NCI-H345 (cell line): ENCODE measurements around the gene TMEM114.
"Not testable (repeated sequence)": the region's sequence is repeated elsewhere in the genome, so short reads cannot be mapped to it uniquely, and the experiment has no call there.

Source experiments
- DNase-seq: peaks from one replicate; lab custom pipeline; 2025; lab: John Stamatoyannopoulos, UW

TMEM114 gene

GRCh38 chr16:8572919-8573724, 17.2 kb downstream of the TMEM114 start:
- no peak for DNase-seq

- no peak for DNase-seq
Measured at GRCh38 chr16:8572063-8572918, 18.0 kb downstream of the TMEM114 start.

DNA sequence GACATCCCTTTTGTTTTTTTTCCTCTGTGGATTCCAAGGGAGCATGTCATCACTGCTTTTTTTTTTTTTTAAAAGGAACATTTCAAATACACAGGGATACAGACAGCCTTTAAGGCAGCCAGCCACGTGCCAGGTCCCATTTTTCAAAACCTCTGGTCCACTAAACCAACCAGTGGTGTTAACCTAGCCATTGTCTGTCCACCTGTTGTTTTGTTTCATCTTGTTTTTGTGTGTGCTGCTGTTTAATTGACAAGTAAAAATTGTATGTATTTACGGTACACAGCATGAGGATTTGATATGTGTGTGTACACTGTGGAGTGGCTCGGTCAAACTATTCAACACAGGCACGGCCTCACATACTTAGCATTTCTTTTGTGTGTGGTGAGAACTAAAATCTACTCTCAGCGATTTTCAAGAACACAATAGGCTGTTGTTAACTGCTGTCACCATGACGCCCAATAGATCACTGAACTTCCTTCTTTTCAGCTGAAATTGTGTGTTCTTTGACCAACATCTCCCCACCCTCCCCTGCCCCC, 19.2 kb downstream of the TMEM114 start:
- DNase-seq = peak; percentile 25

DNA sequence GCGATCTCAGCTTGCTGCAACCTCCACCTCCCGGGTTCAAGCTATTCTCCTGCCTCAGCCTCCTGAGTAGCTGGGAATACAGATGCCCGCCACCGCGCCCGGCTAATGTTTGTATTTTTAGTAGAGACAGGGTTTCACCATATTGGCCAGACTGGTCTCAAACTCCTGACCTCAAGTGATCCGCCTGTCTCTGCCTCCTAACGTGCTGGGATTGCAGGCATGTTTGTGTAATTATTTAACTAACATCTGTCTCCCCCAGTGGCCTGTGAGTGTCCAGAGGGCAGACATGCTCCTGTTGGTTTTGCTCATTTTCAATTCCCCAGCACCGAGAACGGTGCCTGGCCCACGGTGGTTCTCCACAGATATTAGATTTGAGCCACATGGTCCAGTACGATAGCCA, 19.9 kb downstream of the TMEM114 start:
- not testable (repeated sequence) for DNase-seq

DNA sequence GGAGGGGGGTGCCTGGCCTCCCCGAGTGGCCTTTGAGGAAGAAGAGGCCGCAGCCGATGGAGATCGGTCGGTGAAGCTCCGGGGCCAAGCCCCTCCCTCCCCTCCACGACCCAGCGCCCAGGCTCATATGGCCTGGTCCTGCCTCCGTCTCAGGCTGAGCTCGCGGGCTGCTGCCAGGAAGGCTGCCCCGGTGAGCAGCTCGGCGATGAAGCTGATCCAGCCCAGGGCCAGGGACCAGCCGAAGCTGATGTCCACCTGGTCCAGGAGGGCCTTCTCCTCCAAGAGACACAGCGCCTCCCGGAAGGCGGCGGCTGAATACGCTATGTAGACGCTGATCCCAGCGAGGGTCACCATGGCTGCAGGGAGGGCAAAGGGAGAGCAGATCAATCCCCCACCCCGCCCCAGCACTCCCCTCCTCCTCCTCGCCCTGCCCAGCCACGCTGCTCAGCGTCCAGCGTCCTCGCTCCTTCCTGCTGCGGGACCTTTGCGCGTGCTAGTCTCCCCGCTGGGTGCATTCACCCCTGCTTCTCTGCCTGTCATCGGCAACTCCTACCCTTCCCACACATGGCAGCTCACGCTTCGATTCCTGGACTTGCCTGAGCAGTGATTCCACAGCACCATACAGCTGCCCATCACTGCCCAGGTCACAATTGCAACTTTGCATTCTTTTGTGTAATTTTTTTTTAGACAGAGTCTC, 20.5 kb downstream of the TMEM114 start:
- no peak for DNase-seq

DNA sequence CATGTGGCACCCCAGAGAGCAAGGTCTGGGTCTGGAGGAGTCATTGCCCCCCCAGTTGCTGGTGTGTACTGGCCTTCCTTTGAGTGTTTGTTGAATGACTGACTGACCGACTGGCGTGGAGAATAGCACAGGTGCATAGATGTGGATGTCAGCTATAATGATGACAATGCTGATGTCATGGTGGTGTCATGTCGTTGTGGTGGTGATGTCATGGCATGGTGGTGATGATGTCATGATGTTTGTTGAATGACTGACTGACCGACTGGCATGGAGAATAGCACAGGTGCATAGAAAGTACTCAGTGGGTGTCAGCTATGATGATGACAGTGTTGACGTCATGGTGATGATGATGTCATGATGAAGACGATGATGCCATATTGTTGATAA, 22.1 kb downstream of the TMEM114 start:
- DNase-seq = no peak

- peak; percentile 76 for DNase-seq
Measured at GRCh38 chr16:8567355-8568230, 22.7 kb downstream of the TMEM114 start.

GRCh38 chr16:8565498-8565897, 24.8 kb downstream of the TMEM114 start:
- no peak for DNase-seq

- no peak for DNase-seq
Measured at GRCh38 chr16:8564934-8565345, 25.4 kb downstream of the TMEM114 start.

DNA sequence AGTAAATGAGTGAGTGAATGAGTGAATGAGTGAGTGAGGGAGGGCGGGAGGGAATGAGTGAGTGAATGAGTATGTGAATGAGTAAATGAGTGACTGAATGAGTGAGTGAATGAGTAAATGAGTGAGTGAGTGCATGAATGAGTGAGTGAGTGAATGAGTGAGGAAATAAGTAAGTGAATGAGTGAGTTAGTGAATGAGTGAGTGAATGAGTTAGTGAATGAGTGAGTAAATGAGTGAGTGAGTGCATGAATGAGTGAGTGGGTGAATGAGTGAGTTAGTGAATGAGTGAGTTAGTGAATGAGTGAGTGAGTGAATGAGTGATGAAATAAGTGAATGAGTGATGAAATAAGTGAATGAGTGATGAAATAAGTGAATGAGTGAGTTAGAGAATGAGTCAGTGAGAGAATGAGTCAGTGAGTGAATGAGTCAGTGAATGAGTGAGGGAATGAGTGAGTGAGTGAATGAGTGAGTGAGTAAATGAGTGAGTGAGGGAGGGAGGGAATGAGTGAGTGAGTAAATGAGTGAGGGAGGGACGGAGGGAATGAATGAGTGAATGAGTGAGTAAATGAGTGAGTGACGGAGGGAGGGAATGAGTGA, 26.3 kb downstream of the TMEM114 start:
- DNase-seq = not testable (repeated sequence)

GRCh38 chr16:8561496-8561895, 28.8 kb downstream of the TMEM114 start:
- no peak for DNase-seq

DNA sequence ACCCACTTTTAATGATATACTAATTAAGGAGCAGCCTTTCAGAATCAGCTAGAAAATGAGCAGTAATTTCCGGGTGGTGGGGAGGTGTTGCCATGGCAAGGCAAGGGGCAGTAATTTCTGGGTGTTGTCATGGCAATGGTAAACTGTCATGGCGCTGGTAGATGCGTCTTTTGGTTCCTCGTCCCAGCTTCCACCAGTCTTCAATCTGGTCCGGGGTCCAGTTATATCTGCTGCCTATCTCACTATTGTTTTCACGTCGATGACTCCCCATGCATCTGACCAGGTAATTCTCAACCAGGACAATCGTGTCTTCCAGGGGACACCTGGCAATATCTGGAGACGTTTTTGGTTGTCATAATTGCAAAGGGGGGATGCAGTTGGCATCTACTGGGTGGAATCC, 34.9 kb downstream of the TMEM114 start:
- no peak for DNase-seq

DNA sequence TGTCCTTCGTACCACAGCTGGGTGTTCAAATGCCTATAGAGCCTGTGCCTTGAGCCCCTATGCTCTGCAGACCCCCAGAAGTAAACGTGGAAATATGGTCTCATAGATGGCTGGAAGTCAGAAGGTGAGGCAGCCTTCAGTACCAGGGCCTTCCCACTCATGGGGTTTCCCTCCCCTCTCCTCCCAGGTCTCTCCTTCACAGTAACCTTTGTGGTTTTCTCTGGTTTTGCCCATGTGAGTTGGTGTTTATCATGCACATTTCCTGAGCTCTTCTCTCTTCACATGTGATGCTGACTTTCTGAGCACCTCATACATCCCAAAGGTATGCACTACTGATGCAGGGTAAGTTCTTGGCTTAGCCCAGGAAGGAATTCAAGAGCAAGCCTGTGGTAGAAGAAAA, 35.4 kb downstream of the TMEM114 start:
- DNase-seq = no peak

- DNase-seq = no peak
Measured at GRCh38 chr16:8554022-8554421, 36.3 kb downstream of the TMEM114 start.

DNA sequence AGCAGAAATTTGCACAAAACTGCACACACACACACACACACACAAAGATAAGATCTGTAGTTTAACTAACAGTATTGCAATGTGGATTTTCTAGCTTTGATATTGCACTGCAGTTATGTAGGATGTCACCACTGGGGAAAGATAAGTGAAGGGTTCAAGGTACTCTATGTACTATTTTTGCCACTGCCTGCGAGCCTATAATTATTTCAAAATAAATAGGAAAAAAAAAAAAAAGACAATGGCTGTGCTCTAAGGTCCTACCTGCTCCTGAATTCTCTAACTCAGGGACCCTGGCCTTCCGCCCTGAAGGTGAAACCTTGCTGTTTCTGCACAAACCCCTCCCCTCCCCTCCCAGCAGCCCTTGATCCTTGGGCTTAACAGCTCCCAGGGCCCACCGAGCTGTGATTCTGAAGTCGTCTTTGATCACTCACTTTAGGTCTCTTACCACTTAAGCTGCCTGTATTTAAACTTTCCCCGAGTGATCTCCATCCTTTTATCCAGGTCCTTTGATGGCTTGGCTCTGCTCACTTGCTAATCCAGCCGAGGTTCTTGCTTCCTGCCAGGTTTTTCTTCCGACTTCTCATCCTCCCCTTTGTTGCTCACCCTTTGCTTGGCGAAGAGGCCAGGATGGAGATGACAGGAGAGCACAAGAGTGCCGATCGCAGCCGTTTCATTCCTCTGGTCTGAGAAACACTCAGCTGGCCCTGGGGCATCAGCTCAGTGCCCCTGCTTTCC, 37.7 kb downstream of the TMEM114 start:
- no peak for DNase-seq

DNA sequence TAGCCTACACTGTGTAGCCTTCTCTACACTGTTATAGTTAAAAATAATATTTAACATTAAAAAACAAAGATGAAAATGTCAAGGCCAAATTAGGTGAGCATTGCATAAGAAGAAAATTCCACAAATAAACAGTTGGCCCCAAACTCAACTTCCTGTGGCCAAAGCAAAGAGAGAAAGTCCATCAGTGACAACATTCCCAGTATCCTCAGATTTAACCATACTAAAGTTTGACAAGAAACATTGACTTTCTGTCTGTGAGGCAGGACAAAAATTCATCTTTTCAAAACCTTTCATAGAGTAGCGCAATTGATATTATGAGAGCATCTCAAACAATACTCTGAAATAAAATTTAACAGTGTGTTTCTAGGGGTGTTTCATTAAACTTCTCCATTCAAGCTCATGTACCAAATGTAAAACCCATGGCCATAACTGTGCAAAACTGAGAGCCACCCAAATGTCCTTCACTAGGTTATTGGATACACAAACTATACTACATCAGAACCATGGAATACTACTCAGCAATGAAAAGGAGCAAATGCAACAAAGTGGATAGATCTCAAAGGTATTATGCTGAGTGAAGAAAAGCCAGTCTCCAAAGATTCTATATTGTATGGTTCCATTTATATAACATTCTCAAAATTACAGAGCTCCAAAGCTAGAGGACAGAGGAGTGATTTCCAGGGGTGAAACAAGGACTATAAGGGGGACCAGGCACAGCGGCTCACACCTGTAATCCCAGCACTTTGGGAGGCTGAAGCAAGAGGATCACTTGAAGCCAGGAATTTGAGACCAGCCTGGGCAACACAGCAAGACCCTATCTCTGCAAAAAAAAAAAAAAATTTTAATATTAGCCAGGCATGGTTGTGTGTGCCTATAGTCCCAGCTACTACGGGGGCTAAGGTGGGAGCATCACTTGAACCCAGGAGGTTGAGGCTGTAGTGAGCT, 38.7 kb downstream of the TMEM114 start:
- no peak for DNase-seq

DNA sequence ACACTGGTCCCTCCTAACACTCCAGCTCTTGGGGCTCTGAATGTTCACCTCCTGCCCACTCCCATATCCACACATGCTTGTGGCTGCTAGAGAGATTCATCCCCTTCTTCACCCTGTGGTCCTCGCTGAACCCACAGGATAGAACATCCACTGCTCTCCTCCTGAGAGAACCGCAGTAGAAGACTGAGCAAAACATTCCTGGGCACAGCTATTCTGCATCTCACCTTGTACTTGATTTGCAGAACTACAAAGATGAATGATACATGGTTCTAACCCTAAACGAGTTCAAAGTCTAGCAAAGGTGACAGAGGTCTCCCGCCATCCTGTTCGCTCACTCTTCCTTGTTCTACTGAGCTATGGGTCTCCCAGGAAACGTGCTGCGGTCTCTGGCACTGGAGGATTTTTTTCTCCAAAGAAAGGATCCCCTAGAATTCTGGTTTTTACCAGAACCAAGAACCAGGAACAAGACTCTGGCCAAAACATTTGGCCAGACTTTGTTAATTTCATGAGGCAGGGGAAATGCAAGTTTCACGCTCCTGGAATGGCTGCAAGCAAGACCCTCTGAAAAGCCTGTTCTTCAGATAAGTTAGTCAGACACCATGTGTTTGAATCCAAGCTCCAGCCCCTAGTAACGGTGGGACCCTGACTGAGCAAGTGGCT, 39.5 kb downstream of the TMEM114 start:
- no peak for DNase-seq

- DNase-seq = no peak
Measured at GRCh38 chr16:8549843-8550412, 40.4 kb downstream of the TMEM114 start.
